Peyer's patch (tissue), 4 donors: ENCODE measurements around the gene HIGD1C. TPM values are rescaled to one million over a fixed set of nuclear protein-coding genes. Genes with fewer than 3 reads are reported as not detected.
"Not testable (repeated sequence)": the region's sequence is repeated elsewhere in the genome, so short reads cannot be mapped to it uniquely, and the experiment has no call there.

ENCODE experiments used
- DNase-seq, 3 donors: peaks; one replicate each; pipeline ENCODE4 v3.0.0-alpha.2; 2017 to 2019
- H3K27ac ChIP-seq, 4 donors: fragments of 200-600 bp; sonication (generic); one replicate each; pipeline ENCODE4 v1.5.1; 2016 to 2019
- H3K27me3 ChIP-seq, 2 donors: fragments of 200-600 bp; sonication (generic); one replicate each; pipeline ENCODE4 v1.5.1; 2019
- H3K36me3 ChIP-seq, 3 donors: fragments of 200-600 bp; sonication (generic); one replicate each; pipeline ENCODE4 v1.5.1; 2016 to 2019
- H3K4me1 ChIP-seq, 4 donors: fragments of 200-600 bp; sonication (generic); one replicate each; pipeline ENCODE4 v1.5.1; 2016 to 2019
- H3K4me3 ChIP-seq, 4 donors: fragments of 200-600 bp; sonication (generic); 1 replicate in 3 of 4; 2 replicates in 1 of 4; pipeline ENCODE4 v1.5.1; 2016 to 2019; ENCODE audit warnings: mild to moderate bottlenecking in 1 of 4
- H3K9me3 ChIP-seq, 4 donors: fragments of 200-600 bp; sonication (generic); one replicate each; pipeline ENCODE4 v1.5.1; 2016 to 2019; ENCODE audit warnings: mild to moderate bottlenecking in 1 of 4
- CTCF ChIP-seq, 6 experiments: fragments of 450-650 bp in 4 of 6; fragments of 200-600 bp in 2 of 6; sonication (generic) in 1 of 6; IDR thresholded peaks; one replicate each; pipeline ENCODE4 v1.5.1; 2017 to 2019; ENCODE audit warnings: antibody characterized with exemption in 6 of 6, mild to moderate bottlenecking in 3 of 6, moderate library complexity in 1 of 6
- POLR2A ChIP-seq, 2 donors: fragments of 450-650 bp; IDR thresholded peaks; one replicate each; pipeline ENCODE4 v1.5.1; 2017; ENCODE audit warnings: antibody characterized with exemption in 2 of 2, mild to moderate bottlenecking in 2 of 2, moderate library complexity in 2 of 2
- total RNA-seq, 4 donors: library from RNA; depleted of rRNA; stranded (reverse); fragments of >200 nt; gene quantifications; one replicate each; pipeline ENCODE4 v1.1.0, GENCODE V29; 2016

The HIGD1C gene
- total RNA-seq, 4 donors from 2014 or later: not detected

- Histone ChIP-seq H3K9me3 (no peaks in the 10 kb centered on the region), H3K4me3 (peak overlapping the region; percentile 52 to 79 (median 68)), H3K4me1 (peaks cover 0 to 19% (median 9%) of the 10 kb centered on the region in 4 donors), H3K36me3 (peaks cover 0 to 7% (median 0%) of the 10 kb centered on the region in 3 donors), H3K27ac (peak overlapping the region; percentile 82 to 90 (median 84)), H3K27me3 (no peaks in the 10 kb centered on the region)
- no peak for TF ChIP-seq CTCF (IDR thresholded peaks at IDR 0.05)
- no peak for TF ChIP-seq POLR2A (IDR thresholded peaks at IDR 0.05)
- DNase-seq: peak in 1 of 3 donors; percentile 50
Observed at GRCh38 chr12:50925342-50925651, 27.0 kb upstream of the HIGD1C start.

GRCh38 chr12:50925920-50926319 is 26.4 kb upstream of the HIGD1C start:
- Histone ChIP-seq H3K36me3 (peaks cover 0 to 13% (median 0%) of the 10 kb centered on the region in 3 donors), H3K4me3 (peak overlapping the region; percentile 52 to 79 (median 68)), H3K9me3 (no peaks in the 10 kb centered on the region), H3K27me3 (no peaks in the 10 kb centered on the region), H3K27ac (peak overlapping the region; percentile 78 to 90 (median 82)), H3K4me1 (peaks cover 0 to 19% (median 9%) of the 10 kb centered on the region in 4 donors)
- TF ChIP-seq POLR2A (IDR thresholded peaks at IDR 0.05) (no peak), CTCF (IDR thresholded peaks at IDR 0.05) (no peak)
- DNase-seq: no peak

- no peaks in the 10 kb centered on the region for H3K9me3 ChIP-seq
- TF ChIP-seq POLR2A (IDR thresholded peaks at IDR 0.05) (no peak), CTCF (IDR thresholded peaks at IDR 0.05) (no peak)
- peak overlapping the region; percentile 52 to 79 (median 68) for H3K4me3 ChIP-seq
- peaks cover 0 to 18% (median 0%) of the 10 kb centered on the region in 3 donors for H3K36me3 ChIP-seq
- peak overlapping the region; percentile 78 to 90 (median 82) for H3K27ac ChIP-seq
- no peak for DNase-seq
- peaks cover 0 to 24% (median 9%) of the 10 kb centered on the region in 4 donors for H3K4me1 ChIP-seq
- H3K27me3 ChIP-seq: no peaks in the 10 kb centered on the region
Observed at GRCh38 chr12:50926415-50926814, 25.9 kb upstream of the HIGD1C start.

- DNase-seq: peak in 2 of 3 donors; percentile 72 to 76
- Histone ChIP-seq H3K36me3 (peaks cover 0 to 18% (median 0%) of the 10 kb centered on the region in 3 donors), H3K4me3 (peak overlapping the region; percentile 52 to 79 (median 68)), H3K4me1 (peaks cover 0 to 29% (median 9%) of the 10 kb centered on the region in 4 donors), H3K27ac (peak overlapping the region; percentile 78 to 90 (median 82))
- not testable (repeated sequence) for H3K27me3 ChIP-seq, H3K9me3 ChIP-seq
- peak in 1 of 2 donors; percentile 55 for TF ChIP-seq POLR2A (IDR thresholded peaks at IDR 0.05)
Observed at GRCh38 chr12:50926932-50927331, 25.4 kb upstream of the HIGD1C start.

GRCh38 chr12:50927356-50927755 is 25.0 kb upstream of the HIGD1C start:
- no peak for DNase-seq
- Histone ChIP-seq H3K9me3 (no peaks in the 10 kb centered on the region), H3K27ac (peak overlapping the region; percentile 78 to 90 (median 82)), H3K4me1 (peaks cover 0 to 34% (median 7%) of the 10 kb centered on the region in 4 donors), H3K4me3 (peak overlapping the region; percentile 52 to 79 (median 68)), H3K27me3 (no peaks in the 10 kb centered on the region), H3K36me3 (peaks cover 0 to 18% (median 0%) of the 10 kb centered on the region in 3 donors)
- no peak for TF ChIP-seq POLR2A (IDR thresholded peaks at IDR 0.05)
- TF ChIP-seq CTCF (IDR thresholded peaks at IDR 0.05): no peak

- peak overlapping the region; percentile 52 to 79 (median 68) for H3K4me3 ChIP-seq
- H3K9me3 ChIP-seq: no peaks in the 10 kb centered on the region
- H3K27me3 ChIP-seq: no peaks in the 10 kb centered on the region
- DNase-seq: peak in 1 of 3 donors; percentile 29
- TF ChIP-seq CTCF (IDR thresholded peaks at IDR 0.05) (no peak), POLR2A (IDR thresholded peaks at IDR 0.05) (no peak)
- peaks cover 0 to 36% (median 5%) of the 10 kb centered on the region in 4 donors for H3K4me1 ChIP-seq
- peaks cover 0 to 18% (median 0%) of the 10 kb centered on the region in 3 donors for H3K36me3 ChIP-seq
- H3K27ac ChIP-seq: peak overlapping the region; percentile 4 to 90 (median 80)
Observed at GRCh38 chr12:50927766-50928224, 24.5 kb upstream of the HIGD1C start.
